A549 (cell line): ENCODE data around the gene ENTHD1. TPM values are rescaled to one million over a fixed set of nuclear protein-coding genes. Genes with fewer than 3 reads are reported as not detected.

Source experiments
- ATAC-seq, 2 experiments: fragments of 200-7000 bp in 1 of 2; fragments of >200 bp in 1 of 2; cut with Nextera tagmentation in 1 of 2; cut with Tn5 transposase in 1 of 2; 3 replicates each; pipeline versions ENCODE4 v1.8.0 to v1.9.1; 2018 to 2020; ENCODE audit warnings: mild to moderate bottlenecking in 1 of 2, moderate library complexity in 1 of 2
- CTCF ChIA-PET: fragments of 300-600 bp; sonication (Branson Sonifier 250); formaldehyde crosslinking; extraction: SDS; loops from one replicate; lab custom pipeline; 2021; ENCODE audit warnings: antibody characterized with exemption, inconsistent platforms; lab: Yijun Ruan, JAX
- POLR2A ChIA-PET: fragments of 350-600 bp; formaldehyde crosslinking; extraction: SDS; loops from one replicate; lab custom pipeline; 2021; ENCODE audit warnings: antibody characterized with exemption, inconsistent platforms; lab: Yijun Ruan, JAX
- DNase-seq, 2 experiments: peaks; one replicate each; pipeline versions ENCODE4 v3.0.0 to v3.0.0-alpha.2; 2011 to 2016; ENCODE audit warnings: low read depth in 1 of 2, low spot score in 1 of 2
- FAIRE-seq: peaks from 2 replicates; lab custom pipeline; 2011; peaks lifted over from hg19 to GRCh38; lab: Jason Lieb, UNC
- H3K27ac ChIP-seq, 2 experiments: fragments of >200 bp; sonication (Bioruptor Twin); formaldehyde crosslinking; 3 replicates each; pipeline ENCODE4 v1.5.1; 2016 to 2017
- H3K4me1 ChIP-seq: fragments of >200 bp; sonication (Bioruptor Twin); formaldehyde crosslinking; 3 replicates; pipeline ENCODE4 v1.6.1; 2016
- H3K4me2 ChIP-seq: fragments of >200 bp; sonication (Bioruptor Twin); formaldehyde crosslinking; 3 replicates; pipeline ENCODE4 v1.6.1; 2016
- H3K4me3 ChIP-seq: fragments of >200 bp; sonication (Bioruptor Twin); formaldehyde crosslinking; 3 replicates; pipeline ENCODE4 v1.5.1; 2016
- H3K9me3 ChIP-seq: fragments of >200 bp; sonication (Bioruptor Twin); formaldehyde crosslinking; 3 replicates; pipeline ENCODE4 v1.6.1; 2016
- CBX8 ChIP-seq: fragments of 200-600 bp; sonication (generic); IDR thresholded peaks from 2 replicates; pipeline ENCODE4 v1.6.1; 2016
- CHD2 ChIP-seq: fragments of 150-350 bp; IDR thresholded peaks from 2 replicates; pipeline ENCODE4 v1.6.1; 2014; ENCODE audit warnings: low read length; ENCODE audit not compliant: partially characterized antibody
- E2F6 ChIP-seq: IDR thresholded peaks from 2 replicates; pipeline ENCODE4 v1.6.1; 2012; ENCODE audit warnings: low read depth, borderline replicate concordance
- ELK1 ChIP-seq: fragments of 150-350 bp; IDR thresholded peaks from 2 replicates; pipeline ENCODE4 v1.6.1; 2014; ENCODE audit warnings: low read depth, mild to moderate bottlenecking, low read length
- EP300 ChIP-seq, 2 experiments: fragments of >200 bp; sonication (Bioruptor Twin); formaldehyde crosslinking; IDR thresholded peaks; 2 replicates in 1 of 2; 3 replicates in 1 of 2; pipeline ENCODE4 v1.6.1; 2016 to 2017
- ESRRA ChIP-seq: fragments of 150-350 bp; IDR thresholded peaks from 2 replicates; pipeline ENCODE4 v1.6.1; 2014; ENCODE audit warnings: mild to moderate bottlenecking, low read length, borderline replicate concordance
- GATA3 ChIP-seq: IDR thresholded peaks from 2 replicates; pipeline ENCODE4 v1.6.1; 2012; ENCODE audit warnings: borderline replicate concordance
- JUN ChIP-seq, 2 experiments: fragments of >200 bp; sonication (Bioruptor Twin); formaldehyde crosslinking; IDR thresholded peaks; 2 replicates in 1 of 2; 3 replicates in 1 of 2; pipeline ENCODE4 v1.6.1; 2016 to 2017
- KDM1A ChIP-seq: fragments of 200-600 bp; sonication (generic); IDR thresholded peaks from 2 replicates; pipeline ENCODE4 v1.6.1; 2016; ENCODE audit warnings: low read depth, mild to moderate bottlenecking
- MAFK ChIP-seq: fragments of 450-650 bp; IDR thresholded peaks from 2 replicates; pipeline ENCODE4 v1.6.1; 2014; ENCODE audit not compliant: partially characterized antibody
- MAX ChIP-seq: IDR thresholded peaks from 2 replicates; pipeline ENCODE4 v1.6.1; 2012
- MYC ChIP-seq: IDR thresholded peaks from 2 replicates; pipeline ENCODE4 v1.6.1; 2012; ENCODE audit warnings: mild to moderate bottlenecking, inconsistent platforms, low read length, improper control_type of control experiment, borderline replicate concordance
- NPAS2 ChIP-seq: fragments of 250-450 bp; sonication (Bioruptor Pico); IDR thresholded peaks from 2 replicates; pipeline ENCODE4 v1.8.0; 2022; ENCODE audit warnings: mild to moderate bottlenecking, moderate library complexity, borderline replicate concordance
- NR3C1 ChIP-seq: fragments of >200 bp; sonication (Bioruptor Twin); formaldehyde crosslinking; IDR thresholded peaks from 3 replicates; pipeline ENCODE4 v1.6.1; 2017
- POLR2A ChIP-seq: IDR thresholded peaks from 2 replicates; pipeline ENCODE4 v1.6.1; 2012; ENCODE audit warnings: mild to moderate bottlenecking, low read length
- POLR2AphosphoS2 ChIP-seq: conservative IDR thresholded peaks from 2 replicates; pipeline ENCODE4 v1.6.1; 2012; ENCODE audit warnings: low read length, improper control_type of control experiment, inconsistent platforms
- RARB ChIP-seq: fragments of 250-450 bp; sonication (Bioruptor Pico); IDR thresholded peaks from 2 replicates; pipeline ENCODE4 v1.8.0; 2021; ENCODE audit warnings: mild to moderate bottlenecking, moderate library complexity
- SMC3 ChIP-seq: fragments of >200 bp; sonication (Bioruptor Twin); formaldehyde crosslinking; IDR thresholded peaks from 3 replicates; pipeline ENCODE4 v1.6.1; 2018; ENCODE audit warnings: inconsistent platforms
- TFCP2L1 ChIP-seq: fragments of 250-450 bp; sonication (Bioruptor Pico); IDR thresholded peaks from 2 replicates; pipeline ENCODE4 v1.5.0; 2021; ENCODE audit warnings: mild to moderate bottlenecking
- ZFP36 ChIP-seq: fragments of 450-650 bp; IDR thresholded peaks from 2 replicates; pipeline ENCODE4 v1.6.1; 2014; ENCODE audit warnings: borderline replicate concordance; ENCODE audit not compliant: partially characterized antibody
- WGBS: methylation state at CpG from one replicate; pipeline ENCODE4 v1.1.6; 2017; ENCODE audit errors: missing lambda C conversion rate; 5-methylcytosine and 5-hydroxymethylcytosine counted together
- polyA plus RNA-seq, 4 experiments: library from polyadenylated mRNA; depleted of rRNA in 3 of 4; stranded (reverse); fragments of >200 nt; fragmentation: RNase III in 1 of 4; extraction: RNeasy Plus Mini Kit Qiagen cat#74134 plus additional on column Dnase treatment in 1 of 4; gene quantifications; 2 replicates in 3 of 4; 3 replicates in 1 of 4; pipeline ENCODE4 v1.2.3, GENCODE V29; 2011 to 2017
- TF ChIP-seq, protein P1 (sequence below): fragments of 450-650 bp; IDR thresholded peaks from 2 replicates; pipeline ENCODE4 v1.6.1; 2014; ENCODE audit warnings: antibody characterized with exemption
- TF ChIP-seq, protein P2 (sequence below): fragments of 250-450 bp; sonication (Bioruptor Pico); IDR thresholded peaks from 2 replicates; pipeline ENCODE4 v1.5.0; 2020; ENCODE audit warnings: low read depth, mild to moderate bottlenecking, moderate library complexity
- TF ChIP-seq, protein P3 (sequence below): fragments of >200 bp; sonication (Bioruptor Twin); formaldehyde crosslinking; IDR thresholded peaks from 3 replicates; pipeline ENCODE4 v1.6.1; 2016

Gene ENTHD1
- polyA plus RNA-seq, 2 of the 4 experiments (the other 2 are of a cell fraction), result not detected

DNA sequence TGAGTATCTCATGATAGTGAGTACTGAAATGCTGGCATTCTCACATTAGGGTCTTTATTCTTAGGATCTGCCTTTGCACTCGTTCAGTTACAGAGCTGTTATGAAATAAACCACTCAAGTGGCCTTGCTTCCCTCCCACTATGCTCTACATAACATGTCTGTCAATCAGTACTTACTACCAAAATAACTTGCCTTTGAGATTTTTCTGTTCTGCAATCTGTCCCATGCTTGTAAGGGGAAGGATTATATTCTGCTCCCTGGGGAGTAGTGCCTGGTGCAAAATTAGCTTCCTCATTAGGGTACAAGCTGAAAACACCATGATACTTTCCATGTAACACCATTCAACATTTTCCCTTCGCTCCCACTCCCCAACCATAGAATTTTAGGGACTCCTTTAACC, 5.4 kb upstream of the ENTHD1 start:
- no peak for ATAC-seq
- 5% methylated on average over 2 of the region's 2 CpGs for WGBS
- no peak for FAIRE-seq
- H3K4me3 ChIP-seq, result no peak overlapping the region
- TF ChIP-seq, protein P1, sequence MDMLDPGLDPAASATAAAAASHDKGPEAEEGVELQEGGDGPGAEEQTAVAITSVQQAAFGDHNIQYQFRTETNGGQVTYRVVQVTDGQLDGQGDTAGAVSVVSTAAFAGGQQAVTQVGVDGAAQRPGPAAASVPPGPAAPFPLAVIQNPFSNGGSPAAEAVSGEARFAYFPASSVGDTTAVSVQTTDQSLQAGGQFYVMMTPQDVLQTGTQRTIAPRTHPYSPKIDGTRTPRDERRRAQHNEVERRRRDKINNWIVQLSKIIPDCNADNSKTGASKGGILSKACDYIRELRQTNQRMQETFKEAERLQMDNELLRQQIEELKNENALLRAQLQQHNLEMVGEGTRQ, result no peak
- TF ChIP-seq JUN (IDR thresholded peaks at IDR 0.05), result no peak
- TF ChIP-seq MYC, result no peak
- TF ChIP-seq ELK1, result no peak
- no peak for TF ChIP-seq POLR2AphosphoS2
- TF ChIP-seq CHD2, result no peak
- TF ChIP-seq E2F6, result no peak
- TF ChIP-seq MAFK, result no peak
- TF ChIP-seq, all 56 proteins: peak for 0
- Histone ChIP-seq H3K27ac (no peak overlapping the region), H3K4me2 (no peak overlapping the region), H3K4me1 (no peaks in the 10 kb centered on the region), H3K9me3 (no peaks in the 10 kb centered on the region)
- no peak for DNase-seq
- ChIA-PET CTCF (no interaction called here), POLR2A (no interaction called here)

DNA sequence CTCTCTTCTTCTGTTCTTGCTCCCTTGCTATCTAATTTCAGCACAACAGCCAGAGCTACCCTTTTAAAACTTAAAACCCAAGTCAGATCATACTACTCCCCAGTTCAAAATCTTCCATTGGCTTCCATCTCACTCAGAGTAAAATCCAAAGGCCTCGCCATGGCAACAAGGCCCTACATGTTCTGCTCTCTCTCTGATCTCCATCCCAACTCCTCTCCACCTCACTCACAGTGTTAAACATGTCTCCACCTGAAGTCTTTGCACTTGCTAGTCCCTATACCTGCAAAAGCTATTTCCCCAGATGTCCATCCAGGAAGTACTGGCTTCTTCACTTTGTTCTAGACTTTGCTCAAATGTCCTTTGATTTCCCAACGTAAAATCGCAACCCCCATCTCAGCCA, 4.3 kb upstream of the ENTHD1 start:
- no peak for FAIRE-seq

DNA sequence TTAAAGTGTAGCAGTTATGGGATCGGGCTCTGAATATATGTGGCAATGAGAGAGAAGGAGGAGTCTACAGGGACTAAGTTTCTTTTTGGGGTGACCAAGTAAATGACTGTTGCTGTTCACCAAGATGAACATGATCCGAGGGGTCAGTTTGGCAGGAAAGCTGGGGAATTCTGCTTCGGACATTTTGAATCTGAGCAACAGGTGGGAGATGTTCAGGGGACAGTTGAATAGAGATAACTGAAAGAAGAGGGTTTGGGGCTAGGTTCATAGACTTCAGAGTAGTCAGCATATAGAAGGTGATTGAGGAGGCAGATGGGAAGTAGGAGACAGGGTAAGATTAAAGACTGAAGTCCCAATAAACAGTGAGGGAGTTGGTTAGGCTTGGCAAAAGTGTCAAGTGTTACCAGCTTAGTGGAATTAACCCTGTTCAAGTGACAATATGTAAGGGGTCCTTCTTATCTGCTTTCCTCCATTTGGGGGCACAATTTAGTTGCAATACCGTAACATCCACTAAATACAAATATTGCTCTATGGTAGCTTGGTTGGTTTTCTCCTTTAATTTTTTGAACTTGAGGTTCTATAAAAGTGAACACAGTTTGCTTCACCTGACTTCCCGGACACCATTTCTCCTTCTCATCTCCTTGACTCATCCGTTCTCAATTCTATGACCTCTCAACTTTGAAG, 2.9 kb upstream of the ENTHD1 start:
- FAIRE-seq, result no peak
- H3K4me2 ChIP-seq, result no peak overlapping the region
- H3K27ac ChIP-seq, result no peak overlapping the region
- H3K9me3 ChIP-seq, result no peaks in the 10 kb centered on the region
- no peaks in the 10 kb centered on the region for H3K4me1 ChIP-seq
- 17% methylated on average over 6 of the region's 6 CpGs for WGBS
- ATAC-seq, result no peak
- TF ChIP-seq NPAS2 (CRISPR knock-in tag), result no peak
- TF ChIP-seq ELK1, result no peak
- no peak for TF ChIP-seq MAX
- no peak for TF ChIP-seq RARB (CRISPR knock-in tag)
- H3K4me3 ChIP-seq, result no peak overlapping the region
- POLR2A ChIA-PET, result no interaction called here
- CTCF ChIA-PET, result interaction anchor here (1.4 kb wide), 1 partner anchor 36 kb away, joined by 3 read pairs; no protein-coding TSS in a partner anchor
- no peak for DNase-seq

More for the DNA sequence above, 4.3 kb upstream of the ENTHD1 start:
- Histone ChIP-seq H3K4me1 (no peaks in the 10 kb centered on the region), H3K4me3 (no peak overlapping the region), H3K4me2 (no peak overlapping the region), H3K9me3 (no peaks in the 10 kb centered on the region), H3K27ac (no peak overlapping the region)
- CTCF ChIA-PET, result no interaction called here
- whole genome bisulfite sequencing, result 18% methylated on average over 3 of the region's 3 CpGs
- no peak for TF ChIP-seq SMC3
- TF ChIP-seq NR3C1, result no peak
- ATAC-seq, result no peak
- POLR2A ChIA-PET, result no interaction called here
- DNase-seq, result no peak

GRCh38 chr22:39895682-39896081, 2.1 kb upstream of the ENTHD1 start:
- DNase-seq (no peak), ATAC-seq (no peak), FAIRE-seq (no peak)
- CTCF ChIA-PET, result interaction anchor here (1.4 kb wide), 1 partner anchor 35 kb away, joined by 3 read pairs; no protein-coding TSS in a partner anchor
- H3K4me3 ChIP-seq, result no peak overlapping the region
- POLR2A ChIA-PET, result no interaction called here
- no peak for TF ChIP-seq ESRRA
- TF ChIP-seq, protein P1, result no peak
- no peak for TF ChIP-seq EP300 (IDR thresholded peaks at IDR 0.05)
- no peak for TF ChIP-seq MYC
- no peak for TF ChIP-seq CBX8
- TF ChIP-seq CHD2, result no peak
- TF ChIP-seq GATA3, result no peak
- TF ChIP-seq NPAS2 (CRISPR knock-in tag), result no peak
- TF ChIP-seq NR3C1, result no peak
- TF ChIP-seq, protein P2, sequence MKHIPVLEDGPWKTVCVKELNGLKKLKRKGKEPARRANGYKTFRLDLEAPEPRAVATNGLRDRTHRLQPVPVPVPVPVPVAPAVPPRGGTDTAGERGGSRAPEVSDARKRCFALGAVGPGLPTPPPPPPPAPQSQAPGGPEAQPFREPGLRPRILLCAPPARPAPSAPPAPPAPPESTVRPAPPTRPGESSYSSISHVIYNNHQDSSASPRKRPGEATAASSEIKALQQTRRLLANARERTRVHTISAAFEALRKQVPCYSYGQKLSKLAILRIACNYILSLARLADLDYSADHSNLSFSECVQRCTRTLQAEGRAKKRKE, result no peak
- TF ChIP-seq ZFP36, result no peak
- no peak for TF ChIP-seq TFCP2L1
- TF ChIP-seq, protein P3, sequence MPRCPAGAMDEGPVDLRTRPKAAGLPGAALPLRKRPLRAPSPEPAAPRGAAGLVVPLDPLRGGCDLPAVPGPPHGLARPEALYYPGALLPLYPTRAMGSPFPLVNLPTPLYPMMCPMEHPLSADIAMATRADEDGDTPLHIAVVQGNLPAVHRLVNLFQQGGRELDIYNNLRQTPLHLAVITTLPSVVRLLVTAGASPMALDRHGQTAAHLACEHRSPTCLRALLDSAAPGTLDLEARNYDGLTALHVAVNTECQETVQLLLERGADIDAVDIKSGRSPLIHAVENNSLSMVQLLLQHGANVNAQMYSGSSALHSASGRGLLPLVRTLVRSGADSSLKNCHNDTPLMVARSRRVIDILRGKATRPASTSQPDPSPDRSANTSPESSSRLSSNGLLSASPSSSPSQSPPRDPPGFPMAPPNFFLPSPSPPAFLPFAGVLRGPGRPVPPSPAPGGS, result no peak
- TF ChIP-seq POLR2A, result no peak
- no peak for TF ChIP-seq KDM1A
- H3K4me1 ChIP-seq, result no peaks in the 10 kb centered on the region
- no peak overlapping the region for H3K27ac ChIP-seq
- no peaks in the 10 kb centered on the region for H3K9me3 ChIP-seq
- 40% methylated on average over 1 of the region's 1 CpG for WGBS
- no peak overlapping the region for H3K4me2 ChIP-seq
